Stromal cell of bone marrow (primary cell): ENCODE results near the gene DPEP2.
"Not testable (repeated sequence)": the region's sequence is repeated elsewhere in the genome, so short reads cannot be mapped to it uniquely, and the experiment has no call there.

Experiments
- DNase-seq: peaks from one replicate; pipeline ENCODE4 v3.0.0-alpha.2; 2012; ENCODE audit warnings: low read depth

Gene DPEP2

GRCh38 chr16:68005211-68005610, 5.9 kb upstream of the DPEP2 start:
- DNase-seq: no peak

- DNase-seq: peak; percentile 73
Measured at GRCh38 chr16:68003031-68003430, 3.7 kb upstream of the DPEP2 start.

- no peak for DNase-seq
Measured at GRCh38 chr16:68000450-68000849, 1.2 kb upstream of the DPEP2 start.

- DNase-seq: no peak
Measured at GRCh38 chr16:67999985-68000384, 701 bp upstream of the DPEP2 start.

- not testable (repeated sequence) for DNase-seq
Measured at GRCh38 chr16:67998231-67998778, 979 bp downstream of the DPEP2 start.

GRCh38 chr16:67996666-67997065, 2.6 kb downstream of the DPEP2 start:
- no peak for DNase-seq

- DNase-seq: no peak
Measured at GRCh38 chr16:67995423-67995822, 3.9 kb downstream of the DPEP2 start.

- DNase-seq: not testable (repeated sequence)
Measured at GRCh38 chr16:67994040-67994408, 5.3 kb downstream of the DPEP2 start.

- no peak for DNase-seq
Measured at GRCh38 chr16:67993207-67994039, 5.9 kb downstream of the DPEP2 start.

- DNase-seq: no peak
Measured at GRCh38 chr16:67992661-67993206, 6.5 kb downstream of the DPEP2 start.

GRCh38 chr16:67990018-67990386, 9.3 kb downstream of the DPEP2 start:
- no peak for DNase-seq

GRCh38 chr16:67989322-67990017, 9.8 kb downstream of the DPEP2 start:
- no peak for DNase-seq

GRCh38 chr16:67988675-67989074, 10.6 kb downstream of the DPEP2 start:
- DNase-seq: no peak

- no peak for DNase-seq
Measured at GRCh38 chr16:67987460-67988160, 11.7 kb downstream of the DPEP2 start.

- DNase-seq: no peak
Measured at GRCh38 chr16:67986949-67987348, 12.3 kb downstream of the DPEP2 start.

- no peak for DNase-seq
Measured at GRCh38 chr16:67982011-67982696, 17.1 kb downstream of the DPEP2 start.

- DNase-seq: no peak
Measured at GRCh38 chr16:67979955-67980678, 19.2 kb downstream of the DPEP2 start, which contains the start of gene DPEP3. DPEP3 (minus strand) TSS chr16:67980499; CDS start chr16:67980380, 119 bp downstream.

- DNase-seq: no peak
Measured at GRCh38 chr16:67977469-67978227, 21.6 kb downstream of the DPEP2 start.

- no peak for DNase-seq
Measured at GRCh38 chr16:67977005-67977404, 22.3 kb downstream of the DPEP2 start.

- no peak for DNase-seq
Measured at GRCh38 chr16:67976205-67976604, 23.1 kb downstream of the DPEP2 start.
